Glutamatergic neuron (in vitro differentiated cells): ENCODE measurements around the gene CPM. TPM values are rescaled to one million over a fixed set of nuclear protein-coding genes. Genes with fewer than 3 reads are reported as not detected.

ENCODE experiments used
- DNase-seq: peaks from one replicate; pipeline ENCODE4 v3.0.0; 2022
- H3K27ac Mint-ChIP-seq: one replicate; pipeline ENCODE4 v1.8.0; 2020; ENCODE audit warnings: mild to moderate bottlenecking, mixed read lengths, inconsistent platforms; ENCODE audit not compliant: unreplicated experiment
- H3K27me3 Mint-ChIP-seq: one replicate; pipeline ENCODE4 v1.8.0; 2020; ENCODE audit warnings: mild to moderate bottlenecking, moderate library complexity, mixed read lengths, inconsistent platforms; ENCODE audit not compliant: unreplicated experiment
- H3K36me3 Mint-ChIP-seq: one replicate; pipeline ENCODE4 v1.8.0; 2020; ENCODE audit warnings: mild to moderate bottlenecking, mixed read lengths, inconsistent platforms; ENCODE audit not compliant: unreplicated experiment
- H3K4me1 Mint-ChIP-seq: one replicate; pipeline ENCODE4 v1.8.0; 2020; ENCODE audit warnings: mild to moderate bottlenecking, low read depth, mixed read lengths, inconsistent platforms; ENCODE audit not compliant: unreplicated experiment
- H3K4me3 Mint-ChIP-seq: one replicate; pipeline ENCODE4 v1.8.0; 2020; ENCODE audit warnings: mild to moderate bottlenecking, mixed read lengths, inconsistent platforms; ENCODE audit not compliant: unreplicated experiment
- H3K9me3 Mint-ChIP-seq: one replicate; pipeline ENCODE4 v1.8.0; 2020; ENCODE audit warnings: mild to moderate bottlenecking, moderate library complexity, mixed read lengths, inconsistent platforms; ENCODE audit not compliant: unreplicated experiment
- total RNA-seq: library from RNA; stranded (reverse); fragmentation: NEBNext Ultra II Directional; extraction: Animal tissue kit (Norgen Biotek cat#: 25700); gene quantifications from one replicate; pipeline ENCODE4 v1.2.1, GENCODE V29; 2021; ENCODE audit not compliant: unreplicated experiment
- TF ChIP-seq, protein P1 (sequence below): fragments of 200-600 bp; sonication (generic); IDR thresholded peaks from one replicate; pipeline ENCODE4 v1.5.0; 2021; ENCODE audit not compliant: partially characterized antibody, unreplicated experiment

The CPM gene
- total RNA-seq, 1 donor from 2014 or later, result not detected

DNA sequence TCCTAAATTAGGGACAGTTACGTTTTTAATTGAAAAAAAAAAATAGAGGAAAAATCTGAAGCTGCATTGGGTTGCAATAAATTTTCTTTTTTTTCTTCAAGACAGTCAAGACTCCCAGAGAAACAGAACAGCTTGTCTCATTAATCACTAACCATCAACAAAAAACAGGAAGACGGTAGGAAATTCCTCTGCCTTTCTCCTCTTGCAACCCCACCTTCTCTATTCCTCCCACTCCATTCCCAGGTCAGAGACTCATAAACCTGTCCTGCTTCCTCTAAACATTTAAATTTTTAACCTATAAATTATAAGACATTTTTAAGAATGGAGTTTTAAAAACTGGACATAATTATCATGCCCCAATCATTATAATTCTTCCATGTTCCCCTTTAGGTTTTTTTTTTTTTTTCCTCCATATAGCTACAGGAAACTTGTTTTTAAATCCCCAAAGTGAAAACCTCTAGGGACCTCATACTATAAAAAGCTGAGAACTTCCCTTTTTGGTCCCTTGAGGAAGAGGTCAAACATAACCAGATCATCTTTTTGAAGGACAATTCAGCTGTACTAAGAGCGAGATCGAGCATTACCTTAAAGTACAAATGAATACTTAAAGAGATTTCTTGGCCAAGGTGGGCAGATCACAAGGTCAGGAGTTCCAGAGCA, 36.0 kb downstream of the CPM start:
- no peaks in the 10 kb centered on the region for H3K27me3 Mint-ChIP-seq

GRCh38 chr12:68894276-68894855, 38.6 kb downstream of the CPM start:
- H3K9me3 Mint-ChIP-seq, result no peaks in the 10 kb centered on the region
- H3K4me3 Mint-ChIP-seq, result no peak overlapping the region
- H3K36me3 Mint-ChIP-seq, result no peaks in the 10 kb centered on the region
- no peak for DNase-seq
- no peaks in the 10 kb centered on the region for H3K4me1 Mint-ChIP-seq
- H3K27me3 Mint-ChIP-seq, result no peaks in the 10 kb centered on the region
- TF ChIP-seq, protein P1, sequence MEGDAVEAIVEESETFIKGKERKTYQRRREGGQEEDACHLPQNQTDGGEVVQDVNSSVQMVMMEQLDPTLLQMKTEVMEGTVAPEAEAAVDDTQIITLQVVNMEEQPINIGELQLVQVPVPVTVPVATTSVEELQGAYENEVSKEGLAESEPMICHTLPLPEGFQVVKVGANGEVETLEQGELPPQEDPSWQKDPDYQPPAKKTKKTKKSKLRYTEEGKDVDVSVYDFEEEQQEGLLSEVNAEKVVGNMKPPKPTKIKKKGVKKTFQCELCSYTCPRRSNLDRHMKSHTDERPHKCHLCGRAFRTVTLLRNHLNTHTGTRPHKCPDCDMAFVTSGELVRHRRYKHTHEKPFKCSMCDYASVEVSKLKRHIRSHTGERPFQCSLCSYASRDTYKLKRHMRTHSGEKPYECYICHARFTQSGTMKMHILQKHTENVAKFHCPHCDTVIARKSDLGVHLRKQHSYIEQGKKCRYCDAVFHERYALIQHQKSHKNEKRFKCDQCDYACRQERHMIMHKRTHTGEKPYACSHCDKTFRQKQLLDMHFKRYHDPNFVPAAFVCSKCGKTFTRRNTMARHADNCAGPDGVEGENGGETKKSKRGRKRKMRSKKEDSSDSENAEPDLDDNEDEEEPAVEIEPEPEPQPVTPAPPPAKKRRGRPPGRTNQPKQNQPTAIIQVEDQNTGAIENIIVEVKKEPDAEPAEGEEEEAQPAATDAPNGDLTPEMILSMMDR, result no peak
- H3K27ac Mint-ChIP-seq, result no peak overlapping the region

More for the DNA sequence above, 36.0 kb downstream of the CPM start:
- H3K9me3 Mint-ChIP-seq, result no peaks in the 10 kb centered on the region
- H3K4me1 Mint-ChIP-seq, result no peaks in the 10 kb centered on the region
- no peak overlapping the region for H3K27ac Mint-ChIP-seq
- no peak overlapping the region for H3K4me3 Mint-ChIP-seq
- TF ChIP-seq, protein P1, result no peak
- H3K36me3 Mint-ChIP-seq, result no peaks in the 10 kb centered on the region
- no peak for DNase-seq

- TF ChIP-seq, protein P1, result no peak
- H3K27ac Mint-ChIP-seq, result no peak overlapping the region
- no peak for DNase-seq
- H3K36me3 Mint-ChIP-seq, result no peaks in the 10 kb centered on the region
- no peaks in the 10 kb centered on the region for H3K4me1 Mint-ChIP-seq
- H3K9me3 Mint-ChIP-seq, result no peaks in the 10 kb centered on the region
- H3K4me3 Mint-ChIP-seq, result no peak overlapping the region
- no peaks in the 10 kb centered on the region for H3K27me3 Mint-ChIP-seq
Measured at GRCh38 chr12:68893741-68894140, 39.2 kb downstream of the CPM start.

GRCh38 chr12:68893201-68893600, 39.8 kb downstream of the CPM start:
- no peaks in the 10 kb centered on the region for H3K9me3 Mint-ChIP-seq

GRCh38 chr12:68891141-68891540, 41.8 kb downstream of the CPM start:
- Mint-ChIP-seq H3K27ac (no peak overlapping the region), H3K4me3 (no peak overlapping the region), H3K9me3 (no peaks in the 10 kb centered on the region), H3K4me1 (no peaks in the 10 kb centered on the region), H3K36me3 (no peaks in the 10 kb centered on the region), H3K27me3 (peaks cover 2% of the 10 kb centered on the region)
- DNase-seq, result no peak
- TF ChIP-seq, protein P1, result no peak

More at GRCh38 chr12:68893201-68893600, 39.8 kb downstream of the CPM start:
- Mint-ChIP-seq H3K36me3 (no peaks in the 10 kb centered on the region), H3K4me1 (no peaks in the 10 kb centered on the region), H3K27me3 (no peaks in the 10 kb centered on the region), H3K27ac (no peak overlapping the region), H3K4me3 (no peak overlapping the region)
- no peak for DNase-seq
- TF ChIP-seq, protein P1, result no peak
